CD14-positive monocyte (primary cell): ENCODE results near the gene NTRK3. TPM values are rescaled to one million over a fixed set of nuclear protein-coding genes. Genes with fewer than 3 reads are reported as not detected.

Source experiments
- DNase-seq, 3 donors: peaks; one replicate each; pipeline ENCODE4 v3.0.0-alpha.2; 2011 to 2022
- H2AFZ ChIP-seq: 2 replicates; pipeline ENCODE4 v1.6.0; 2012; ENCODE audit warnings: mild to moderate bottlenecking, low read depth, low read length, inconsistent platforms; ENCODE audit not compliant: insufficient read depth, poor library complexity, severe bottlenecking
- H3K27ac ChIP-seq, 2 donors: 1 replicate in 1 of 2; 2 replicates in 1 of 2; pipeline ENCODE4 v1.5.1; 2012 to 2013; ENCODE audit warnings: low read length in 2 of 2, control low read depth in 1 of 2, inconsistent platforms in 1 of 2, low read depth in 1 of 2, mild to moderate bottlenecking in 1 of 2
- H3K27me3 ChIP-seq, 2 donors: one replicate each; pipeline versions ENCODE4 v1.6.0 to v1.6.1; 2011 to 2013; ENCODE audit warnings: low read length in 2 of 2; ENCODE audit not compliant: control insufficient read depth in 2 of 2, insufficient read depth in 2 of 2
- H3K36me3 ChIP-seq, 2 donors: replicated peaks in 1 of 2; 1 replicate in 1 of 2; 2 replicates in 1 of 2; pipeline versions ENCODE4 v1.5.1 to v1.6.1; 2012 to 2013; ENCODE audit warnings: low read length in 2 of 2, control low read depth in 1 of 2, inconsistent platforms in 1 of 2, mild to moderate bottlenecking in 1 of 2; ENCODE audit not compliant: insufficient read depth in 2 of 2, control insufficient read depth in 1 of 2
- H3K4me1 ChIP-seq, 2 donors: 1 replicate in 1 of 2; 2 replicates in 1 of 2; pipeline versions ENCODE4 v1.5.1 to v1.6.1; 2012 to 2013; ENCODE audit warnings: low read length in 2 of 2, control low read depth in 1 of 2, inconsistent platforms in 1 of 2, mild to moderate bottlenecking in 1 of 2, moderate library complexity in 1 of 2; ENCODE audit not compliant: insufficient read depth in 2 of 2, control insufficient read depth in 1 of 2
- H3K4me2 ChIP-seq: replicated peaks from 2 replicates; pipeline ENCODE3; 2012; ENCODE audit warnings: low read length, moderate library complexity, mild to moderate bottlenecking; ENCODE audit not compliant: poor library complexity, severe bottlenecking; ENCODE audit errors: extremely low read depth
- H3K4me3 ChIP-seq, 3 experiments: fragments of 200-600 bp in 1 of 3; sonication (generic) in 1 of 3; replicated peaks in 1 of 3; 1 replicate in 2 of 3; 2 replicates in 1 of 3; pipeline ENCODE4 v1.5.1; 2011 to 2013; ENCODE audit warnings: low read length in 3 of 3, mild to moderate bottlenecking in 3 of 3, control low read depth in 2 of 3, low read depth in 2 of 3, inconsistent platforms in 1 of 3, moderate library complexity in 1 of 3
- H3K79me2 ChIP-seq: 2 replicates; pipeline ENCODE4 v1.6.0; 2012; ENCODE audit warnings: mild to moderate bottlenecking, control low read depth, inconsistent platforms, low read length, moderate library complexity; ENCODE audit not compliant: insufficient read depth
- H3K9ac ChIP-seq: 2 replicates; pipeline ENCODE4 v1.6.0; 2017; ENCODE audit warnings: low read length, mild to moderate bottlenecking; ENCODE audit not compliant: insufficient read depth, poor library complexity, severe bottlenecking
- H3K9me3 ChIP-seq, 2 donors: replicated peaks in 1 of 2; 1 replicate in 1 of 2; 2 replicates in 1 of 2; pipeline versions ENCODE4 v1.5.1 to v1.6.1; 2012 to 2013; ENCODE audit warnings: low read length in 2 of 2, control low read depth in 1 of 2; ENCODE audit not compliant: control insufficient read depth in 1 of 2, insufficient read depth in 1 of 2
- H4K20me1 ChIP-seq: 2 replicates; pipeline ENCODE4 v1.6.0; 2012; ENCODE audit warnings: mild to moderate bottlenecking, low read length, control low read depth, moderate library complexity; ENCODE audit not compliant: insufficient read depth
- H3K27ac Mint-ChIP-seq, 7 donors: one replicate each; pipeline ENCODE4 v1.8.0; 2020; ENCODE audit warnings: mild to moderate bottlenecking in 7 of 7, mixed read lengths in 7 of 7, moderate library complexity in 6 of 7, inconsistent platforms in 2 of 7
- H3K27me3 Mint-ChIP-seq, 3 donors: one replicate each; pipeline ENCODE4 v1.8.0; 2021 to 2022; ENCODE audit warnings: low read depth in 3 of 3, mild to moderate bottlenecking in 3 of 3, mixed read lengths in 3 of 3, moderate library complexity in 3 of 3, inconsistent platforms in 1 of 3
- H3K36me3 Mint-ChIP-seq, 2 donors: one replicate each; pipeline ENCODE4 v1.8.0; 2020; ENCODE audit warnings: mixed read lengths in 2 of 2, inconsistent platforms in 1 of 2, mild to moderate bottlenecking in 1 of 2
- H3K4me1 Mint-ChIP-seq: one replicate; pipeline ENCODE4 v1.8.0; 2020; ENCODE audit warnings: mild to moderate bottlenecking, mixed read lengths
- H3K4me3 Mint-ChIP-seq, 2 donors: one replicate each; pipeline ENCODE4 v1.8.0; 2020; ENCODE audit warnings: mild to moderate bottlenecking in 2 of 2, mixed read lengths in 2 of 2, moderate library complexity in 1 of 2
- H3K9me3 Mint-ChIP-seq, 7 donors: one replicate each; pipeline ENCODE4 v1.8.0; 2020 to 2022; ENCODE audit warnings: mixed read lengths in 7 of 7, mild to moderate bottlenecking in 6 of 7, moderate library complexity in 6 of 7, inconsistent platforms in 2 of 7
- CTCF ChIP-seq: fragments of 200-600 bp; IDR thresholded peaks from one replicate; pipeline ENCODE4 v1.8.0; 2022; ENCODE audit warnings: antibody characterized with exemption, mild to moderate bottlenecking
- WGBS: methylation state at CpG from one replicate; pipeline ENCODE4 v1.1.5; 2013; ENCODE audit warnings: missing lambda C conversion rate; ENCODE audit not compliant: insufficient coverage; 5-methylcytosine and 5-hydroxymethylcytosine counted together
- intact Hi-C, 2 donors: fragments of 100-400 bp; cut with micrococcal nuclease; formaldehyde crosslinking; loops; one replicate each; pipeline versions ENCODE4 v1.15.0 to v1.15.1; 2023
- polyA plus RNA-seq, 3 donors: library from polyadenylated mRNA; depleted of rRNA in 1 of 3; unstranded in 2 of 3; stranded (reverse) in 1 of 3; fragments of 300-500 nt in 2 of 3; fragments of >200 nt in 1 of 3; fragmentation: Illumina TruSeq in 2 of 3; gene quantifications; 1 replicate in 2 of 3; 2 replicates in 1 of 3; pipeline ENCODE4 v1.2.3, GENCODE V29; 2012 to 2021

NTRK3 gene
- polyA plus RNA-seq, 3 donors, result not detected

DNA sequence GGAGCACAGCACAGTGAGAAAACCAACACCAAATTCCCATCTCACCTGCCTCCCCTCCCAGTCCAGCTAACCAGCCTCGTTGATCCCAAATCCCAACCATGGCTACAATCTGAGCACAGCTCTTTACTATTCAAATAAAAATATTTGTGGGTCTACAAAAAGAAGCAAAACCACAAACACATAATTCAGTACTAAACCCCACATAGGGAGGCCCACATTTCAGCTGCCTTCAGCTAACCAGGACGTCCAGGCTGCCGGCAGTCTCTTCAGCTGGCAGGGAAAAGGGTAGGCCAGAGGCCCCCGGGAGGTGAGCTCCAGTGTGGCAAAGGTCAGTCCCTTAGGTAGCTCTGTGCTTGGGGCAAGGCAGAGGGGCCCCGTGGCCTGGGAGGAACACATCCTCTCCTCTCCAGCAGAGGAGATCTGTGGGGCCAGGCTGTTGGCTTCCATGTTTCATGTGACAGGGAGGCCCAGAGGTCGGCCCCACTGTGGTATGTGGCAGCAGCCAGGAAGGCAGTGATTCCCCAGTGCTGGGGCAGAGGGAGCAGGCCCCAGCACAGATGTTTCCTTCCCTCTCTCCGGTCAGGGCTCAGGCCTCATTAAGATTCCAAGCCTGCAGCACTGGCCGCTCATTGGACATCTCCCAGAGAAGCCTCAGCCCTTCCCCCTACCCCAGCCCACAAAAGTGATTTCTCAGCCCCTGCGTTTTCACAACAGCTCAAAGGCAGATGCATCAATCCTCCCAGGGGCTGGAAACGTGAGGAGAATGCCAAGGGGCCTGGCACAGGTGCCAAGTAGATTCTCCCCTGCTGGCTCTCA is 381.4 kb downstream of the NTRK3 start:
- no peak for DNase-seq
- Mint-ChIP-seq H3K27me3 (peaks cover 0 to 5% (median 5%) of the 10 kb centered on the region in 3 donors), H3K4me1 (peaks cover 32% of the 10 kb centered on the region), H3K9me3 (peaks cover 0 to 4% (median 0%) of the 10 kb centered on the region in 7 donors), H3K27ac (peak overlapping the region in 1 of 7 donors; percentile 17), H3K4me3 (no peak overlapping the region), H3K36me3 (no peaks in the 10 kb centered on the region)
- no peak overlapping the region for H3K4me3 ChIP-seq
- H3K9ac ChIP-seq, result no peak overlapping the region
- intact Hi-C loops, result no loop called here
- H3K36me3 ChIP-seq, result no peaks in the 10 kb centered on the region
- no peak overlapping the region for H3K4me2 ChIP-seq
- H3K79me2 ChIP-seq, result no peaks in the 10 kb centered on the region
- TF ChIP-seq CTCF, result no peak
- no peaks in the 10 kb centered on the region for H3K27me3 ChIP-seq
- H3K4me1 ChIP-seq, result peaks cover 12 to 47% of the 10 kb centered on the region in 2 donors
- no peak overlapping the region for H2AFZ ChIP-seq
- no peaks in the 10 kb centered on the region for H4K20me1 ChIP-seq
- WGBS, result 12% methylated on average over 9 of the region's 10 CpGs
- H3K9me3 ChIP-seq, result no peaks in the 10 kb centered on the region
- H3K27ac ChIP-seq, result no peak overlapping the region

DNA sequence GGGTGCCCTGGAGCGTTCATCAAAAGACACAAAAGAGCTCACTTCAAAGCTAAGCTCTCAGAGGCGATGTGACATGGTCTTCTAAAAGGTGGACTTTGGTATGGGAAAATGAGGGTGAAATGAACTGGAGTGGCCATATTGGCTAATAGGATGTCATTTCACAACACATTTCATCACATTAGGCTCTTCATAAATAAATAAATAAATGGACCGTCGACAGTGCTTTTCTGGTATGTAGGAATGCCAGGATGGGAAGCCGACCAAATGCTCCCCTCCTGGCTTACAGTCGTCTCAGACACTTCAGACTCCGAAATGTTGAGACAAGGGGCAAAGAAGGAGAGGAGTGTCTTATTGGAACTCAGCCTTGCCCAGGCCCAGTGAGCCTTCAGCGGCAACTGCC is 383.0 kb downstream of the NTRK3 start:
- Histone ChIP-seq H3K9ac (no peak overlapping the region), H3K27me3 (no peaks in the 10 kb centered on the region), H3K4me2 (no peak overlapping the region), H2AFZ (no peak overlapping the region), H3K36me3 (no peaks in the 10 kb centered on the region), H3K4me1 (peaks cover 10 to 42% of the 10 kb centered on the region in 2 donors), H3K4me3 (no peak overlapping the region), H3K79me2 (no peaks in the 10 kb centered on the region), H3K27ac (no peak overlapping the region), H3K9me3 (no peaks in the 10 kb centered on the region), H4K20me1 (no peaks in the 10 kb centered on the region)
- Mint-ChIP-seq H3K27me3 (peaks cover 0 to 5% (median 3%) of the 10 kb centered on the region in 3 donors), H3K4me3 (no peak overlapping the region), H3K36me3 (no peaks in the 10 kb centered on the region), H3K4me1 (peaks cover 30% of the 10 kb centered on the region), H3K27ac (peak overlapping the region in 1 of 7 donors; percentile 64), H3K9me3 (peaks cover 0 to 4% (median 0%) of the 10 kb centered on the region in 7 donors)
- intact Hi-C loops, result no loop called here
- WGBS, result 65% methylated on average over 6 of the region's 8 CpGs
- DNase-seq, result peak in 2 of 3 donors; percentile 10 to 37
- TF ChIP-seq CTCF, result no peak
